HG02642 (cell line): ENCODE results near the gene NCOR2.

Experiments
- ATAC-seq: cut with Tn5 transposase; IDR thresholded peaks from one replicate; pipeline ENCODE4 v1.9.1; 2021; ENCODE audit warnings: mild to moderate bottlenecking; ENCODE audit not compliant: unreplicated experiment, poor library complexity

Gene NCOR2

DNA sequence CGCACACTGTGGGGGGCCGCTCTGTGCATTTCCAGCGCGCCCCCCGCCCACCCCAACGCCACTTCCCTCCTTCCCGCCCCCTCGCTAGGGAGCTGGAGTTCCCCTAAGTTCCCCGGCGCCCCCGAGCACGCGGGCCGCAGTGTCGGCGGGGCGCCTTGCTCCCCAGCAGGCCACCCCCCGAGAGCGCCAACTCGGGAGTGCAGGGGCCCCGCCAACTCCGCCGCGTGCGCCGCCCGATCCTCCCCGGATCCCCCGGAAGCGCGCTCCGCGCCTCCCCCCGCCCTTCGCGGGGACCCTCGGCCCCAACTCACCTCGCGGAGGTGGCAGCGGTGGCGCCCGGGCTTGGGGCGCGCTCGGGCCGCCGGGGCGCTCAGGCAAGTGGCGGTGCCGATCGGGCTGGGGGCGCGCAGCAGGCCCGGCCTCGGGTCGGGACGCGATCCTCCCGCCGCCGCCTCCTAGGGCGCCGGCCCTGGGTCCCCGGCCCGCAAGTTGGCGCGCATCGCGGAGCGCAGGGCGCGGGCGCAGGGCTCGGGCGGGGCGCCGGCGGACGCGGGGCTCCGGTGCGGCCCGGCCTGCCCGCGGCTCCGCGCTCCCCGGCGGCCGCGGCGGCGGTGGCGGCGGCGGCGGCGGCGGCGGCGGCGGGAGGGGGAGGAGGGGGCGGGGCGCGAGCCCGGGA, at the start of gene NCOR2:
Gene NCOR2, minus strand, starts transcription at position 616 of the 676 bp plus-strand sequence. CDS start 72,361 bp downstream, outside the sequence.
- ATAC-seq, result peak; percentile 34

DNA sequence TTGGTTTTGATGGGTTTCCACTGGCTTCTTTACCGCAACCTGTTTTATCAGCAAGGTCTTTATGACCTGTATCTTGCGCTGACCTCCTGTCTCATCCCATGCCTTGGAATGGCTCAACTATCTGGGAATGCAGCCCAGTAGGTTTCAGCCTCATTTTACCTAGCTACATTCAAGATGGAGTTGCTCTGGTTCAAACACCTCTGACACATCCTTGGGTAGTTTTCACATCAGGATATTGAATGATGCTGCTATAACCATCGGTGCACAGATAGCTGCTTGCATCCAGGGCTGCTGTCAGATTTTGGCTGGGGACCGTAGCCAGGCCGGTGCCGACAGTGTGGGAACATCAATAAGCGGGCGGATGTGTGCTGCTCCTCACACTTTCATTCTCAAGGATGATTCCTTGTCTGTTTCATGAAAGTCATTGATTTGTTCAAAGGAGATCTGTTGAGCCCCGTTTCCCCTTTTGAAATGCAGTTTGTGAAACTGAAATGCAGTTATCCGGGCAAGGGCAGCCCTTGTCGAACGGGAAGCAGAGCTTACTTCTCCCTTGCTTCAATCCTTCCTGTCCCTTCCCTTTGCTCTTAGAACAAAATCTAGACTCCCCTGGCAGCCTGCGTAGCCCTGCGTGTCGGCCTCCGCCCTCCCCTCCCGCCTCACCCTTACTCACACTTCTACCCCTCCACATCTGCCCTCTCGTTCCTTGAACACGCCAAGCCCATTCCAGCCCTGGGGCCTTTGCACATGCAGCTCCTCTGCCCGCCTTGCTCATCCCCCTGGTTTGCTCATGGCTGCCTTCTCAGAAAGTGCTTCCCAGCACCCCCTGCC, 49.2 kb upstream of the NCOR2 start:
- no peak for ATAC-seq

DNA sequence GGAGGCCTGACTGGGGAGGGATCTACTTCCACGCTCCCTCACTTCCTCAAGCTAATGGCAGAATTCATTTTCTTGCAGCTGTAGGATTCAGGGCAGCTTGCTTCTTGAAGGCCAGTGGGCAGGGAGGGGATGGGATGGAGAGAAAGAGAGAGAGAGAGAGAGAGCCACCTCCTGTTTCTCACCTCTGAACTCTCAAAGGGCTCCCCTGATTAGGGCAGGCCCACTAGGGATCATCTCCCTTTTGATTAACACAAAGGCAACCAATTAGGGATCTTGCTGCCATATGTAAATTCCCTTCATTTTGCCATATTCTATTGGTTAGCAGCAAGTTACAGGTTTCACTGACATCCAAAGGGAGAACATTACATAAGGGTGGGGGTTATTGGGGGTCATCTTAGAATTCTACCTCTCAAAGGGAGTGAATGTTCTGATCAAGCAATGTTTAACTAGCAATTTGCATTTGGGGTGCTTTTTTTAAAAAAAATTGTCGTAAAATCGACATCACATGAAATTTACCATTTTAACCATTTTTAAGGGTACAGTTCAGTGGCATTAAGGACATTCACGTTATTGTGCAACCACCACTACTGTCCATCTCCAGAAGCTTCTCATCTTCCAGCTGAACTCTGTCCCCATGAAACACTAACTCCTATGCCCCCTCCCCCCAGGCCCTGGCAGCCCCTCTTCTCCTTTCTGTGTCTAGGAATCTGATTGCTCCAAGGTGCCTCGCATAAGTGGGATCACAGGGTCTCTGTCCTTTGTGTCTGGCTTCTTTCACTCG, 47.3 kb upstream of the NCOR2 start:
- no peak for ATAC-seq

DNA sequence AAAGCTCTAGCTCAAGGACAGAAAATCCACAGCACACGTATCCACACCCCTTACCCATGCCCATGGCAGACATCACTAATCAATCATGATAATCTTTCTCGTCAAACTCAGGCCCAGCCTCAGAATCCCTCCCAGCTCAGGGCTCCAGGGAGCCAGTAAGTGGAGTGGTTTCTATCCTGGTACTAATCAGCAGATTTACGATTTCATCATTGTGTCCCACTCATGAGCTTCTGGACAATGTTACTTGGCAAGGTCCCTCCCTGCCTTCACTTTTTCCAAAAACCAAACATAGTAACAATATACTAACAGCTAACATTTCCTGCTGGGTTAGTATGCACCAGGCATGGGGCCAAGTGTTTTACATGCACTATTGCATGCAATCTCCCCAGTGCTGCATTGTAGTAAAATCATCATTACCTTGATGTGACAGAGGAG, 45.8 kb upstream of the NCOR2 start:
- no peak for ATAC-seq

DNA sequence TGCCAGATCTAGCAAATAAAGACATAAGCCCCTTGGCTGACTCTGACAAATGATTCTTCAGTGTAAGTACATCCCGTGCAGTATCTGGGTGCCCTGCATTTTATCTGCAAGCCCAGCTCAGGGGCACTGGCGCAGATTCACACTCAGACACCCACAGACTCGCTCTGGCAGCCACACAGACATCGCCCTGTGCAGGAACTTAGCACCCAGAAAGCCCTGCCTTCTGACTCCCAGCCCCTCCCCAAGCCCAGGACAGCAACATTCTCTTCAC, 44.9 kb upstream of the NCOR2 start:
- no peak for ATAC-seq

DNA sequence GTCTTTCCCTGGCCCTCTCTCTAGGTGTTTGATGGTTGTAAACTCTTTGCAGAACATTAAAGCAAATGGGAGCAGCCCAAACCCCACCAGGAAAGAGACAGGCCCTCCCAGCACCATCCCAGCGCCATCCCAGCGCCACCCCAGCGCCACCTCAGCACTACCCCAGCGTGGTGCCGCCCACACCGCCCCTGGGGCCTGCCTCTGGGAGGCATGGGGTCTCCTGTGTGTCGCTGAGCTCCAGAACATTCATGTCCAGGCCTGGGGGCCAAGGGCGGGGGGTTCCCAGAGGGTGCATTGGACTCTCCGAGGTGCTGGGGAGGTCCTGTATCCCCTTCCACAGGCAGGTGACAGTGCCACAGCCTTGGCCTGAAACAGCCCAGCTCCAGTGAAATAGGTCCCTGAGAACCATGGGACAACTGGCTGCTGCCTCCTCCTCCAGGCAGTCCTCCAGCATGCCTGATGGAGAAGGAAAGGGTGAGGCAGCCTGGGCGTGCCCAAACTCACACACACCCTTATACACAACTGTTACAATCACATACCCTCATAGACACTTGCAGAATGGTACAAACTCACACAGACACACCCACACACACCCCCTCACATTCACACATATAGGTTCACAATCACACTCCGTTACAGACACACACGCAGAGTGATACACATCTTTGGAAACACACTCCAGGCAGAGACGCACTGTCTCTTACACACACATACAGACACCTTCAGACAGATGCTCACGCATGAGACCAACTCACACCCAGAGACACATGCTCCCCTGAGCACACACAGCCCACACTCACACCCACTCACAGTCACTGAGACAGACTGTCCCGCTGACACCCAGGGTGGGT, 44.4 kb upstream of the NCOR2 start:
- no peak for ATAC-seq

DNA sequence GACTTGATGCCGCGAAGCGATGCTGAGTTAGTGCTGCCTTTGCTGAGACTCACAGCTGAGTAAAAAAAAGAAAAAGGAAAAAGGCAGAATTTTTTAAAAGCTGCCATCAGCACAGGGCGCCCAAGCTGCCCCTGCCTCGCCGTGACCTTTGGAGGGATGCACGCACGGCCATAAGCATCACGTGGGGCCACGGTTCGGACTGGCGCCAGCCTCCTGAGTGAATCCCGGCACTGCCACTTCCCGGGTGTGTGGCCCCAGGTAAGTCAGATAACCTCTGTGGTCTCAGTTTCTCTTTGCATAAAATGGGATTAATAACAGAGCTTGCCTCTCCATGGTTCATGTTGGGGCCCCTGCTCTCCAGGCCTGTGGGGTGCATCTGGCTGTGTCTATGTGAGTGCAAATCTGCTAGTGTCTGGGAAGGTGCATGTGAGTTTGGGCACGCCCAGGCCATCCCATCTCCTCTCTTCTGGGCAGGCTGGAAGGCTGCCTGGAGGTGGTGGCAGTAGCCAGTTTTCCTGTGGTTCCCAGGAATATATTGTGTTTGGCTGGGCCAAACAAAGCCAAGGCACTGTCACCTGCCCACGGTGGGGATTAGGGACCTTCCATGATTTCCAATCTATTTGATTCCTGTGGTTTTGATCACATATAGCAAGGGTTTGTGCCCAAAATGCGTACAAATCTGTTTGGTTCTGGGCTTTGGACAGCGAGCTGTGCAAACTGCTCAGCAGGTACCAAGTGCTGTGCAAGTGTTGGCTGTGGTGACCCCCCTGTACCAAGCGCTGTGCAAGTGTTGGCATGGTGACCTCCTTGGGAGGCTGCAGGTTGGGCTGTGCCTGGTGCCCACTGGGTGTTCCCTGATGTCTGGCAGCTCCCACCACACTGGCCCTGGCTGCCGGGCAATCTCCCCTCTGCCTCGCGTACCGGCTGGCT, 43.5 kb upstream of the NCOR2 start:
- no peak for ATAC-seq

DNA sequence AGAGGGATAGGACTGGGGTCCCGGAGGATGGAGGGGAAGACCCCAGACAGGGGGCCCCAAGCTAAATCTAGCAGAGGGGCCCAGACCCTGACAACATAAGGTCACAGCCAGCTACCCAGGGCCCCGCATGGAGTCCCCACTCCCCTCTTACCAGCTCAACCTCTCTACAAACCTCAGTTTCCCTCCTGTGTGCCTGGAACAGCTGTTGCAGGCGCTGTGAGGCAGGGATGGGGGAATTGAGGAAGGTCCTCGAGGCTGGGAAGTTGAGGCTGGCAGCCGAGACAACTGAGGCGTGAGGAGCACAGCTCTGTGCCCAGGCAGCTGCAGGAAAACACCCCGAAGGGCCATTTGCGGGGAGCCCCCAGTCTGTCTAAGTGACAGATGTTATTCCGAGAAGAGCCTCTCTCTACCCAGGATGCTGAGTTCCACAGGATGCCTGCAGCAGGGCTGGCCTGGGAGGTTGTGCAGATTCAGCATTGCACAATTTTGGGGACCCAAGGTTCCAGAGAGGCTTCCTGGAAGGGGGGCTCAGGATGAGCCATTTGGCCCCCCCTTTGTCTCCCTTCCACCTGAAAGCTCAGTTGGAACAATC, 42.7 kb upstream of the NCOR2 start:
- ATAC-seq, result no peak

DNA sequence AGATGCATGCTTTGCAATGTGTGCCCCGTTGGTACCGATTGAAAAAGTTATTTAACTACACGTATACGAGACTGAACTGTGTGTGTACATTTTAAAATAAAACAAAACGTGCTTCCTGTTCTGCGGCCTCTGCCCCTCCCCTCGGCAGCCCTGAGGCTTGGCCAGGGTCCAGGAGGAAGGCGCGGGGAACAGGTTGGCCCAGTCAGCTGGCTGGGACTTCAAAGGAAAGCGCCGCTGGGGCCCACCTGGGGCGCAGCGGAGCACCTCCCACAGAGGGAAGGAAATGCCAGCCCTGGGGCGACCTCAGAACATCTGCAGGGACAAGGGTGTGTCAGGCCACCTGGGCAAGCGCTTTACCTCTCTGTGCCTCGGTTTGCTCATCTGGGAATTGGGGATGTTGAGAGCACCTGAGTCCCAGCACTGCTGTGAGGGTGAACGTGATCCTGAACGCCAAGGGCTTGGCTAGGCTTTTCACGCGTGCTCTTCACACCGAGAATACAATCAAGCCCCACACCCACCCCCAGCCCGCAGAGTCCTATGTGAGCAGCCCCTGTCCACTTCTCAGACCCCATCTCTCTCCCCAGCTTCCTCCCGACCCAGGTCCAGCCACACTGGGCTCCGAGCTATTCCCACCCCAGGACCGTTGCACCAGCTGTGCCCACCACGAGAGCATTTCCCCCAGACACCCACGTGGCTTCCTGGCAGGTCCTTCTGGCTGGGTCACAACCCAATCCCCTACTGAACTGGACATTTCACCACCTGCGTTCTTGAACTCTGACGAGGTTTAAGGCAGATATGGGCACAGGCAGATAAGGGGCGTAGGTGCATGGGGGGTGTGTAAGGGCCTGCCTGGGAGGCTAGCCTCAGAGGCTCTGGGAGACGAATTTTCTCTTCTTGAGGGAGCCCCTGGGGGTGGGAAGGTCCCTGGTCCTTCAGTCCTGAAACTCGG, 41.9 kb upstream of the NCOR2 start:
- ATAC-seq, result peak; percentile 75

DNA sequence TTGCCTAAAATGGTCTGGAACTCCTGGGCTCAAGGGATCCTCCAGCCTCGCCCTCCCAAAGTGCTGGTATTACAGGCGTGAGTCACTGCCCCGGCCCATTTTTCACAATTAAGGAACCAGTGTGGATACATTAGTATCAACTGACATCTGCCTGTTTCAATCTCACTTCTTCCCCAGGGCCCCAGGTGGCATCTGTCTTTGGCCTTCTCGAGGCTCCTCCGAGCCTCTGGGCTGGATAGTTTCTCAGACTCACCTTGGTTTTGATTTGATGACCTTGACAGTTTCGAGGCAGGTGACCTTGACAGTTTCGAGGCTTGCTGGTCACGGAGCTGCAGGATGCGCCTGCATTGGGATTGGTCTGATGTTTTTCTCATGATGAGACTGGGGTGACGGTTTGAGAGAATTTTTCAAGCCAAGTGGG, 41.0 kb upstream of the NCOR2 start:
- peak; percentile 34 for ATAC-seq

DNA sequence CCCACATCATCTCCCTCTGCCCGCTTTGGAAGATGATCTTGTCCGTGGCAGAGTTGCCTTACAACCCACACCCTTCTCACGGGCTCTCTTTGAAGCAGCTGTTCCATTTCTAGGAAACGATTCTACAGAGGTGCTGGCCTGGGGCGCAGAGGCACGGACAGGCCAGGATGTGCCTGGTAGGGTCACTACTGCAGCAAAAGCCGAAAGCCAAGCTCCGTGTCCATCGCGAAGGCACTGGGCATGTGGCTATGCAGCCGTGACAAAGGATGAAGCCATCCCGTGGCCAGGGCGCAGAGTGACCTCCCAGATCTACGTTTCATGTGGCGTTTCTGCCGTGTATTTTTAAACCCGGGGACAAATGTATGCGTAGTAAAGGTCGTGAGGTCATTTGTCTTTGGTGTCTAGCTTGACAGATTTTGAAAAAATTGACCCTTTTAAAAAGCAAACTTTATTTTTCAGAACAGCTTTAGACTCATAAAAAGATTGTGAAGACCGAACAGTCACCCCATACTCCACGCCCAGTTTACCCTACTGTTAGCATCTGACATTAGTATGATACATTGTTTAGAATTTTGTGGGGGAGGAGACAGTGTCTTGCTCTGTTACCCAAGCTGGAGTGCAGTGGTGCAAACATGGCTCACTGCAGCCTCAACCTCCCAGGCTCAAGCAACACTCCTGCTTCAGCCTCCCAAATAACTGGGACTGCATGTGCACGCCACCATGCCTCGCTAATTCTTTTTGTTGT, 40.4 kb upstream of the NCOR2 start:
- no peak for ATAC-seq

DNA sequence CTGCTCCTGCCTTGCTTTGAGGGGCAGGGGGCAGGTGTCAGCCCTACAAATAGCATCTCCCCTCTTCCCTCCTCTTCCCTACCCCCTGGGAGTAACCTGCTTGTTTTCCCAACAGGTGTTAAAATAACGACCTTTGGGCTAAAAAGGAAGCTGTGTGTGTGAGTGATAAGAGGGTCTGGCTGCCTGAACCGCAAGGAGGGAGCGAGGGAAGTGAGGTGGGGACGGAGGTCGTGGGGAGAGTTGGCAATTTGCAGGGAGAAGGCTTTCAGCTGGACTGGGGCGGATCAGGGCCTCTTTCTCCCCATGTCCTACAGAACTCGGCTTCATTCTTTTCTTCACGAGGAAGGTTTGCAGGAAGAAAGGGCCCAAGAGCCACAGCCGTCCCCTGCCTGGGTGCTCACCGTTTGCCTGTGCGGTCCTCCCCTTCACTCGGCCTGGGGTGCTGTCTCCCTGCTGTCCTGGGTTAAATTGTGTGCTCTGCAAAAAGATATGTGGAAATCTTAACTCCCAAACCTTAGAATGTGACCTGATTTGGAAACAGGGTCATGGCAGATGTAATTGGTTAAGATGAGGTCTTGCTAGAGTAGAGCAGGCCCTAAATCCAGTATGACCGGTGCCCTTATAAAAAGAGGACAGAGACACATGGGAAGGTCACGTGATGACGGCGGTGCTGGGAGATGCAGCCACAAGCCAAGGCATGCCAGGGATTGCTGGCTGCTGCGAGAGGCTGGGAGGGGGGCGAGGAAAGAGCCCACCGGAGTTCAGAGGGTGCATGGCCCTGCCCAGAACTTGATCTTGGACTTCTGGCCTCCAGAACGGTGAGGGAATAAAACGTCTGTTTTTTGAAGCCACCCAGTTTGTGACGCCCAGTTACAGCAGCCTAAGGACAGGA, 38.7 kb upstream of the NCOR2 start:
- no peak for ATAC-seq

DNA sequence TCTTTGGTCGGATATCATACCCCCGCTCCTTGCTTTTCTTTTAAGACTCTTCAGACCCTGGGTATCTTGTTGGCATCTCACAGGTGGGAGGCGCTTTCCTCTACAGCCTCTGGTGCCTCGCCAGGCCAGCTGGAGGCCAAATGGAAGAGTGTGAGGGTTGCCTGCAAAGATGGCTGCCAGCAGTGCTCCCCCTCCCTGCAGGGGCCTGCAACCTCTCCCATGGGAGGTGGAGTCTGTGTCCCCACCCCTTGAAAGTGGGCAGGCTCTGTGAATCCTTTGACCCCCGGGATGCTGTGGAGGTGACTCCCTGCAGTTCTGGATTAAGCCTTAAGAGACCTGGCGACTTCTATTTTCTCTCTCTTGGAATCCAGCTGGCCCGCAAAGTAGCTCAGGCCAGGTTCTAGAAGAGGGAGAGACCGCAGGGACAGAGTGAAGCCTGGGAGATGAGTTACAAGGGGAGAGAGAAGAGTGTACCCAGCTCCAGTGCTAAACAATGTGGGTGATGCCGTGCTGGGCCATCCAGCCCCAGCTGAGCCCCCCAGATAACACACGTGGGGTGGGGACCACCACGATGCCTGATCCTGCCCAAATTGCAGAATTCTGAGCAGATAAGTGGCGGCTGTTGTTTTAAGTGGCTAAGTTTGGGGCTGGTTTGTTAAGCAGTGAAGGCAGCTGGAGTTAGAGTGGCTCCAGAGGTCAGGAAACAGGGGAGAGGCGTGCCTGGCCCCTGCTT, 37.9 kb upstream of the NCOR2 start:
- ATAC-seq, result no peak

DNA sequence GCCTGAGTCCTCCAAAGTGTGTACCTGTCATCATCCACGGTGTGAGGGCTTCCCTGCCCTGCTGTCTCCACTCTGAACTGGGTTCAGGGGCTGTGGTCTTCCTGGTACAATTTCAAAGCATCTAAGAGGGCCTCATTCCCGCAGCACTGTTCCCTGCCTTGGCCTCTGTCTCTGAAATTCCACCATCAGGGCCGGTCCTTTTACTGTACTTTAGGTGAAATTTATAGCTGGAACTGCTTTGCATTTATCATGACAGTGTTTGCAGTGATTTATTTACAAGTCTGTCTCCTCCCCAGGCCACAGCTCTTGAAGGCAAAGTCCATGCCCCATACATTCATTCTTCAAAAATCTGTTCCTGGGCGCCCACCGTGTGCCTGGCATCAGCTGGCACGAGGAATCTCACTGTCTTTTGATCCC, 36.9 kb upstream of the NCOR2 start:
- no peak for ATAC-seq

DNA sequence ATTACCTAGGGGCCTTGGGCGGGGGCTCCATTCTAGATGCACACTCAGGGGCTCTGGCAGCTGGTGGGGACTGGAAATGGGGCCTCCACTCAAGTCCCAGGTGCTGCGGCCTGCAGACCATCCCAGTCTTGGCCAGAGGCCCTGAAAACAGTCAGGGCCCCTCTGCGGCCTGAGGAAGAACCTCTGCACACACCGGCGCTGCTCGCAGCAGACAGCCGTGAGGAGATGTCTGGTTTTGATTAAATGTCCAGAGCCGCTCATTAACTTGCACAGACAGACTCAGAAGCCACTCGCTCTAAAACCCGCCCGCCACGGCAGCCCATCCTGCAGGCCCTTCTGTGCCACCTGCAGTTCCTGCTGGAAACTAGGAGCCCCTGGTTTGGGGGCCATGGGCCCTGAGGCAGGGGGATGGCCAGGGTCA, 36.4 kb upstream of the NCOR2 start:
- ATAC-seq, result no peak
